Measurements from ENCODE around the gene PLPPR3.
A peak's percentile ranks its signal among the peaks of the same experiment; 100 is the strongest.
"Not testable (repeated sequence)": the region's sequence is repeated elsewhere in the genome, so short reads cannot be mapped to it uniquely, and the experiment has no call there.

Gene PLPPR3

GRCh38 chr19:821825-822503 lies at the start of gene PLPPR3:
TSS of gene PLPPR3 (minus strand) at chr19:821955. CDS start at chr19:821559, 396 bp downstream.
- DNase-seq = peak; percentile 29 to 41

DNA sequence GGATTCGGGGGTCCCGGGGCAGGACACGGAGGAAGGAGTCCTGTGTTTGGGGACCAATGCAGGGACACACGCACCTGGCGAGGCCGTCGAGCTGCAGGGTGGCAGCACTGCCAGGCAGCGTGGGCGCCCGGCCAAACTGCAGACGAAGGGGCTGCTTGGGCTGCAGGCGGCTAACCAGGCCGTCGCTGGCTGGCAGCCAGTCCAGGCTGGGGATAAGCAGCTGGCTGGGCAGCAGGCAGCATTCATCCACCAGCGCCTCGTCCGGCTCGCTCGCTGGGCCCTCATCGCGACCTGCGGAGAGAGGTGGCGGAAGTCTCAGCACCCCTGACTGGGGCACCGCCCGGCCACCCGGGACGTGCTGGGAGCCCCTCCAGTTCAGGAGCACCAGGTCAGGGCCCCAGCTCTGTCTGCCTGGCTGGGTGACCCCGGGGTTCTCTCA lies 49.2 kb upstream of the PLPPR3 start:
- DNase-seq = no peak

- no peak for DNase-seq
Measured at GRCh38 chr19:870314-870713, 48.6 kb upstream of the PLPPR3 start.

DNA sequence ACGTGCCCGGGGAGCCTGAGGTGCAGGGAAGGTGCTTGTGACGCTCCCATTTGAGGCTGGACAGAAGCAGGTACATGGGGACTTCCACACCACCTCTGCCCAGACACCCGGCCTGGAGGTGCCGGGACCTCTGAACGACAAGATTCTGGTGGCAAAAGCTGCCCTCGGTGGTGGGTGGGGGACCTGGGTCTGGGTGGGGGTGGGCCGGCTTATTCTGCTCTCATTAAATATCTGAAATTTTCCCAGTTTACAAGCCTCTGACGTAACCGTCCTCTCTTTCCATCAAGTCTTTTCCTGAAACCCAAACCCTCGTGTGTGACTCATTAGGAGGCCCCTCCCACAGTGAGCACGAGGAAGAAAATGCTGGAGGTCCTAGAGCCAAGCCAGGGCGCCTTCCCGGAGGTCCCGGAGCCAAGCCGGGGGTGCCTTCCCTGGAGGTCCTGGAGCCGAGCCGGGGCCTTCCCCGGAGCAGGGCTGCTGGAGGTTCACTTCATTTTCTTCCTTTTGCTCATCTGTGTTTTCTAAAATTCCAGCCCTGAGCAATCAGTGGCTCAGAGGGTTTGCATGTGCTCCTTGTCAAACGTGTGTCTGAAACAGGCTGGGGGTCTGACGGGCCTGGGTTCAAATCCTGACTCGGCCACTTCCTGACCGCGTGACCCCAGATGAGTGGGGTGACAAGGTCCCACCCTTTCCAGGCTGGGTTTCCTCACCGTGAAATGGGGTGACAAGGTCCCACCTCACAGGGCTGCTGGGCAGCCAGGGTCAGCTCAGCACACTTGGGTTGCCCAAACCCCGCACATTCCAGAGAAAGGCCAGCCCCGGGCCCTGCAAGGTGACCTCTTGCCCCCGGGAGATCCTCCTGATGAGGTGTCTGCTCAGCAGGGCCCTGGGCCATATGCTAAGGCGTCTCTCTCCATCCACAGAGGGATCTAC lies 47.8 kb upstream of the PLPPR3 start:
- peak; percentile 19 to 28 for DNase-seq

- no peak for DNase-seq
Measured at GRCh38 chr19:868458-869244, 46.9 kb upstream of the PLPPR3 start.

GRCh38 chr19:867855-868457 lies 46.2 kb upstream of the PLPPR3 start:
- no peak for DNase-seq

GRCh38 chr19:867301-867793 lies 45.6 kb upstream of the PLPPR3 start:
- DNase-seq = no peak

GRCh38 chr19:866769-867300 lies 45.1 kb upstream of the PLPPR3 start:
- no peak for DNase-seq

DNA sequence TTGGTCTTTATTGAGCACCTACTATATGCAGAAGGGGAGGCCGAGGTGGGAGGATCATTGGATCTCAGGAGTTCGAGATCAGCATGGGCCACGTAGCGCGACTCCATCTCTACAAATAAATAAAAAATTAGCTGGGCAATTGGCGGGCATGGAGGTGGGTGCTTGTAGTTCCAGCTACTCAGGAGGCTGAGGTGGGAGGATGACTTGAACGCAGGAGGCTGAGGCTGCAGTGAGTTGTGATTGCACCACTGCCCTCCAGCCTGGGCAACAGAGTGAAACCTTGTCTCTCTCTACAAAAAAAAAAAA lies 41.5 kb upstream of the PLPPR3 start:
- no peak for DNase-seq

DNA sequence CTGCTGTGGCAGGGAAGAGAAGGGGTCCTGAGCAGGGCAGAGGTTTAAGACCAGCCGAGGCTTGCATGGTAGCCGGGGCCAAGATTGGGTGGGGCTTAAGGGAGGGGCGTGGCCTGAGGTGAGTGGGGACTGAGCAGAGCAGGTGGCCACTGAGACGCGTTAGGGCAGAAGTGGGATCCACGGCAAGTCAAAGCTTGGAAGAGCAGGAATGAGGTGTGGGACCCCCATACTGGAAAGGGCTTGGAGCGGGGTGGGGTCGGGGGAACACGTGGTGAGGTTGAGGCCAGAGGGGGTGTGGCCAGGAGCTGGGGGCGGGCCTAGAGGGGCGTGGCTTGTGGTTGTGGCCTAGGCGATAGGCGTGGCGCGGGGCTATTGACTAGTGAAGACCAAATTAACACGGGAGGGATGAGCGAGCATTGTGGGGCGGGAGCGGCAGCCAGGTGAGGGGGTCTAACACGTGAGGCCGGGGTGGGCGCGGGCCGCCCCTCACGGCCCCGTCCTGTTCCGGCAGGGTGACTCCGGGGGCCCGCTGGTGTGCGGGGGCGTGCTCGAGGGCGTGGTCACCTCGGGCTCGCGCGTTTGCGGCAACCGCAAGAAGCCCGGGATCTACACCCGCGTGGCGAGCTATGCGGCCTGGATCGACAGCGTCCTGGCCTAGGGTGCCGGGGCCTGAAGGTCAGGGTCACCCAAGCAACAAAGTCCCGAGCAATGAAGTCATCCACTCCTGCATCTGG lies 41.0 kb upstream of the PLPPR3 start:
- DNase-seq = no peak

- peak; percentile 70 to 72 for DNase-seq
Measured at GRCh38 chr19:861756-862580, 40.2 kb upstream of the PLPPR3 start.

- DNase-seq = no peak
Measured at GRCh38 chr19:861141-861755, 39.5 kb upstream of the PLPPR3 start.

- peak; percentile 49 to 56 for DNase-seq
Measured at GRCh38 chr19:858868-859843, 37.4 kb upstream of the PLPPR3 start, which contains the start of gene CFD. TSS of gene CFD (plus strand) at chr19:859664. CDS start at chr19:859690, 26 bp downstream.

DNA sequence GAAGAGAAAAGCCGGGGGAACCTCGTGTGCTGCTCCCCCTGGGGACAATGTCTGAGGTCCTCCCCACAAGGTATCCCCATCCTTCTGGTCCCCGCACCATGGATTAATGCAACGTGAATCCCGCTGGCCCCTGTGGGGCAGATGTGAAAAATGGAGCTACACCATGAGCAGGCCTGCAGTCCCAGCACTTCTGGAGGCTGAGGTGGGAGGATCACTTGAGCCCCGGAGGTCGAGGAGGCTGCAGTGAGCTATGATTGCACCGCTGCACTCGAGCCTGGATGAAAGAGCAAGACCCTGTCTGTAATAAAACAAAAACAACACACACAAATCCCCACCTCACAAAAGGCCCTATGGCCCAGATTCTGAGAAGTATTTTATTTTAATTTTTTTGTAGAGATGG lies 36.5 kb upstream of the PLPPR3 start:
- DNase-seq = no peak

- DNase-seq = no peak
Measured at GRCh38 chr19:855566-856120, 33.9 kb upstream of the PLPPR3 start.

DNA sequence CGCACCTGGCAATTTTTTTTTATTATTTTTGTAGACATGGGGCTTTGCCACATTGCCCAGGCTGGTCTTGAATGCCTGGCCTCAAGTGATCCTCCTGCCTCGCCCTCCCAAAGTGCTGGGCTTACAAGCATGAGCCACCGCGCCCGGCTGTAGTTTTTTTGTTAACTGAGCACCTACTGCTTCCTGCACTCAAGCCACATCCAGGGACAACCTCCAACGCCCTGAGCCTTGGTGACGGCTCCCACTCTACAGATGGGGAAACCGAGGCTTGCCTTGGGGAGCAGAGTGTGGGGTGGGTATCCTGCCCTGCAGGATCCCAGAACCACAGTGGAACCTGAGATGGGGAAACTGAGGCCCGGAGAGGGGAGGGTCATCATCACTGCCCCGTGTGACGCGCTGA lies 33.4 kb upstream of the PLPPR3 start:
- no peak for DNase-seq

GRCh38 chr19:854549-854948 lies 32.8 kb upstream of the PLPPR3 start:
- DNase-seq = no peak

DNA sequence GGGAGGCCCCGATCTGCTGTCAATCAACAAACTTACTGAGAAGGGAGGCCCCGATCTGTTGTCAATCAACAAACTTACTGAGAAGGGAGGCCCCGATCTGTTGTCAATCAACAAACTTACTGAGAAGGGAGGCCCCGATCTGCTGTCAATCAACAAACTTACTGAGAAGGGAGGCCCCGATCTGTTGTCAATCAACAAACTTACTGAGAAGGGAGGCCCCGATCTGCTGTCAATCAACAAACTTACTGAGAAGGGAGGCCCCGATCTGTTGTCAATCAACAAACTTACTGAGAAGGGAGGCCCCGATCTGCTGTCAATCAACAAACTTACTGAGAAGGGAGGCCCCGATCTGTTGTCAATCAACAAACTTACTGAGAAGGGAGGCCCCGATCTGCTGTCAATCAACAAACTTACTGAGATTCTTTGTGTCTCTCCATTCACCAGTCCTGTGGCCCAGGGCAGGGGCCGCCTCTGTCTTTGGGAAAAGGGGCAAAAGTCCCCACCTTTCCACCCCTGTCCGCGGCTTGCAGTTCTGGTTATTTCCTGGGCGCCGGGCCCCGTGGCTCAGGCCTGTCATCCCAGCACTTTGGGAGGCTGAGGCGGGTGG lies 32.0 kb upstream of the PLPPR3 start:
- not testable (repeated sequence) for DNase-seq
